ENCODE measurements around the gene MOV10L1.
"Not testable (repeated sequence)": the region's sequence is repeated elsewhere in the genome, so short reads cannot be mapped to it uniquely, and the experiment has no call there.

Gene MOV10L1

DNA sequence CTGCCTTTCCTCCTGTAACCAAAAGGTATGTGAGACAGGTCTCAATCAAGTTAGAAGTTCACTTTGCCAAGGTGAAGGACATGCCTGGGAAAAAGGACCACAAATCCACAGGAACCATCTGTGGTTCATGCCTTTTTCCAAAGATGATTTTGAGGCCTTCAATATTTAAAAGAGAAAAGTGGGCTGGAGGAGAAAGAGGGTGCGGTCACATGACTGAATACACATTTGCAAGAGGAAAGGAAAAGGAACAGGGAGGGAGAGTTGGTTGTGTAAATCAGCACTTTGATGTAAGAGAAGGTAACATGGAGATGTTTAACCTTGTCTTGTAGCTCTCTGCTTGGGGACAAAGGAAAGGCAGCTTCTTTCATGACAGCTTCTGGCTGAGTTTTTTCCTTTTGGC is 21.2 kb downstream of the MOV10L1 start:
- DNase-seq: no peak

DNA sequence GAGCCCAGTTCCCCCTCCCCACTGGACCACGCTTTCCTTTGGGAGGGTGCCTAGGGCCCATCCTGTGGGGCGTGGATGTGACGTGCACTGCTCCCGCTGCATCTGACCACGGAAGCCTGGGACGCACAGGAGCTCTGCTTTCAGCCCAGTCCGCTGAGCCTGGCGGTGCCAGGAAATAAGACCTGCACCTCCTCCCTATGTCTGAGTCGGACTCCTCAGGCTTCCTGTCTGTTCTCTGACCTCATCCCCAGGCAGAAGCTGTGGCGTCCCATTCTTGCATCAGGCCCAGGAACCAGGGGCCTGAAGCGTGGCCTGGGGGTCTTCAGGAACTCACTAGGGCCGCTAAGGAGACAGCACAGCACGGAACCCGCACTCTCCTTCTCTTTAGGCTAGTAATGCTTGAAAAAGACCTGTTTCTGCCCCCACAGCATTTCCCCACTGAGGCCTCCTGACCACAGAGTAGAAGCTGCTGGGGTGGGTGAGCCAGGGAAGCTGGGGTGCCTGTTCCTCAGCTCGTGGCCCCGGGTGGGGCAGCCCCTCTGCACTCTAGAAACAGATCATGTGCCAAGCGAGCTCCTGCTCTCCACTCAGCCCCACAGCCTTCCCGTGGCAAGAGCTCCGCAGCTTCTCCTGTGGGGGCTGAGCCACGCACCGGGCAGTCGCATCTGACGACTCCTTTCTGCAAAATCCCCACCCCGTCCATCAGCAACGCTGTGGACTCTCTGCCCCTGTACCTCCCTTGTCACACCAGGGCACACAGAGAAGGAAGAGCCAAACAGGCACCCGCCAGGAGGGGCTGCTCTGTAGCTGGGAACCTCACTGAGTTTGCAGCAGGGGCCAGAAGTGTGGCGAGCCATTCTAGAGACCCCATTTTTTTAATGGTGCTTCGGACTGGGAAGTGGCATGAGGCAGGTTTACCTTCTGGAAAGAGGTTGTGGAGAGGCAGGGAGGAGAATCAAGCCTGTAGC is 22.6 kb downstream of the MOV10L1 start:
- no peak for DNase-seq

GRCh38 chr22:50114221-50115021 is 24.6 kb downstream of the MOV10L1 start:
- no peak for DNase-seq

- DNase-seq: no peak
Observed at GRCh38 chr22:50115693-50116092, 25.9 kb downstream of the MOV10L1 start.

DNA sequence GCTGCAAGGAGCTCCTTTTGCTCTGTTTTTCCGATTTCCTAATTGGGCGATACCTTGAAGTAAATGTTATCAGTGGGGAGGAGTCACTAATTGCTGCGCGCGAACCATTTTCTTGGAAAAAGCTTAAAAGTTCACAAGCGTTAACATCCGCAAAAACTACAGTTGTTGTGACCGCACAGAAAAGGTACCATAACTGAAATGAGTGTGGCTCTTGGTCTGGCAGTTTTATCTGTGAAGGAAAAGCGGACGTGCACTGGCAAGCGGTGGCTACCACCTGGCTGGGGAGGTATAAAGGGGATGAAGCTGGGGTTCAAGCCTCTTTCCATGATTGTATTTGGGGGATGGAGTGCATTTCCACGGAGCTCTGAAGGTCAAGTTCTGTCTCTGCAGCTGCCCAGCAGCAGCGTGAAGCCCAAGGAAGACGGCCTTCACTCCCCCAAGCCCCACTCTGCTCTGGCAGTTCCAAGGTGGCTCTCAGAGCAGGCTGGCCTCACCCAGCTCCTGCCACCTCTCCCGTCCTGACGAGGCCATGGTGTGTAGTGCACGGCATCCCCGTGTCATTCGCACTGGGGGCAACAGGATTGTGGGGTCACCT is 27.5 kb downstream of the MOV10L1 start:
- DNase-seq: no peak

GRCh38 chr22:50118129-50118528 is 28.3 kb downstream of the MOV10L1 start:
- no peak for DNase-seq

DNA sequence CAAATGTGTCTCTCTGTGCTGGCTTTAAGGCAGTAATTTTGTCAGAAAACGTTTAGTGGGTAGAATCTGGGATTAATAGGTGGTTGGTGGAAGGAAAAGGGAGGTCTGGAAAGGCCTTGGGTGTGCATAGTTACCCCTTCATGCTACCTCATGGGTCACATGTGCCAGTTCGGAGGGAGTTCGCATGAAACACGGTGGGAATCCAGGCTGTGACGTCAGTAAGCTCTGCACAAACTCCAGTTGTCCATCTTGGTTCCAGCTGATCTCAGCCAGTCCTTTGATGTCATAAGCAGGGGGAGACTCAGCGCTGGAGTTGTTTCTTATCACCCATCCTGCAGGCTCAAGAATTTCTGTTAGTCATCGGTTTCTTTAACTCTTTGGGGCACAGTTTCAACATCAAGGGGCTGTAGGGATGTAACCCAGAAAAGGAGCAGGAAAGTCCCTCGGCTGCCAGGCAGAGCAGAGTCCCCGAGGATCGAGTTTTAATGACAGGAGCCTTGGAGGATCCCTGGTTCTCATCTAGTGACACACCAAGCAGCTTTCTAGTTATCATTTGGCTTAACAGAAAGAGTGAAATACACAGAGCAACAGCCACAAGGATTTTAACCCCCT is 28.9 kb downstream of the MOV10L1 start:
- DNase-seq: no peak

GRCh38 chr22:50119169-50119767 is 29.5 kb downstream of the MOV10L1 start:
- no peak for DNase-seq

DNA sequence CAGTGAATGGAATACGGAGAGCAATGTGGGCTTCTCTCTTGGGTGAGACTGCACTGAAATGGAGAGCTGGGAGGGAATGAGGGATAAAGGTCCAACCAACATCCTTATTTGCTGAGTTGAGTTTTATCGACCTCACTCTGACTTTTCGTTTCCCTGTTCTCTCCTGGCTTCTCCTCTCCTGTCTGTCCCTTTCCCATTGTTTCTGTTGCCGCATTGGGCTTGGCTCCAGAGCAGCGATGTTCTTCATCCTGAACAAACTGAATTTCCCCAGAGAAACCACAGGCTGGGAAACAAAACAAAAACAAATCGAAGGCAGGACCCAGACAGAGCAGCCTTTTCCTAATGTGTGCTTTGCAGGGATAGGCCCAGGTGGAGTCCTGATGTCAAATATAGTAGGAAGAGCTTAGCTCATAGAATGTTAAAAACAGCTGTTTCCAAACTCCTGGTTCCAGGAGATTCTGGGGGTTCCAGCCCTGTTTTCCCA is 30.0 kb downstream of the MOV10L1 start:
- DNase-seq: no peak

DNA sequence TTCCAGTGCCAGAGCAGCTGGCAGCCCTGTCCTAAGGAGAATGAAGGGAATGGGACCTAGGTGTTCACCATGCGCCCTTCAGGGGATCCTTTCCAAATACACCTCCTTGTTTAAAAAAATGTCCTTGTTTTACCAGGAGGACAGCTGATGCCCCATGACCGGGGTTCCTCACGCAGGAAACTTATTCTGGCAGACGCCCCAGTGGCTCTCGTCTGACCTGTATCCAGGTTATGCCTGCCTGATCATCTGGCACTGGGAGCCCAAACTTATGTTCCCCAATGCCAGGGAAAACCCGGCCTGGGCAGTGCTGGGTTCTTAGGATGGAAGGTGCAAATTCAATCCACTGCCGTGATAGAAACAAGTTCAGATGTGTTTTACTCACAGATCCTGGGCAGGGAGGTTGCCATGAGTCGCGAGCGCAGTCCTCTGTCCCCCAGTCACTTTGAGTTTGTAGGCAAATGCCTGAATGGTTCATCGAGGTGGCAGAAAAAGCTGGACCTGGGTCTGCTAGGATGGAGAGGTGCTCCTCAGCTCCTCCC is 31.5 kb downstream of the MOV10L1 start:
- no peak for DNase-seq

DNA sequence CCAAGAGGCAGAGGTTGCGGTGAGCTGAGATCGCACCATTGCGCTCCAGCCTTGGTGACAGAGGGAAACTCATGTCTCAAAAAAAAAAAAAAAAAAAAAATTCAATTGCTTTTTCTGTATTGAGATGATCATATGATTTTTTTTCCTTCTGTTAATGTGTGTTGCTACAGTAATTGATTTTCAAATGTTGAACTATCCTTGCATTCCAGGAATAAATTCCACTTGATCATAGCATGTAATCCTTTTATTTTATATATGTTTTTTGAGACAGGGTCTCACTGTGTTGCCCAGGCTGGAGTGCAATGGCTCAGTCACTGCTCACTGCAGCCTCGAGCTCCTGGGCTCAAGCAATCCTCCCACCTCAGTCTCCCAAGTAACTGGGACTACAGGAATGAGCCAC is 33.3 kb downstream of the MOV10L1 start:
- no peak for DNase-seq

GRCh38 chr22:50125029-50125428 is 35.2 kb downstream of the MOV10L1 start:
- DNase-seq: no peak

DNA sequence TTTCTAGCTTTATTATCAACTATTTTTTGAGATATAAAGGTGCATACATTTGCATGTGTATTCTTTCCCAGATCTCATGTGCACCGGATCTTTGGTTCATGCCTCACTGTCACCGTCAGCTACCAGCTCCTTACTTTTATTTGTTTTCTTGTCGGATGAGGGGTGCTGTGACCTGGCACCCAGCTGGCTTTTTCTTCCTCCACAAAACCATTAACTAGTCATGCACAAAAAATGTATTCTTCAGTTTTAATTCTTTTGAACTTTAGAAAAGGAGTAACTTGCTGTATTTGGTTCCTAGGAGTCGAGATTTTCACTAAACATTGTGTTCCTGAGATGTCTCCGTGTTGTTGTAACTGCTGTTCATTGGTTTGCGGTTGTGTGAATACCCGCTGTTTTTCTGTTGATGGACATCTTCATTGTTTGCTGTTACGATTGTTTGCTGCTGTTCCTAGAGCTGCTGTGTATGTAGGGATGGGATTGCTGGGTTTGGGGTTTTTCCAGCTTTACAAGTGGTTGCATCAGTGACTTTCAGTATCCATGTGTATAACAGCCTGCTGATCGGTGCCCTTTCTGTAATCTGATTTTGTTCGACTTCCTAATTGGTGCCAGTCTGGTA is 39.4 kb downstream of the MOV10L1 start:
- no peak for DNase-seq

- no peak for DNase-seq
Observed at GRCh38 chr22:50131894-50132293, 42.1 kb downstream of the MOV10L1 start.

DNA sequence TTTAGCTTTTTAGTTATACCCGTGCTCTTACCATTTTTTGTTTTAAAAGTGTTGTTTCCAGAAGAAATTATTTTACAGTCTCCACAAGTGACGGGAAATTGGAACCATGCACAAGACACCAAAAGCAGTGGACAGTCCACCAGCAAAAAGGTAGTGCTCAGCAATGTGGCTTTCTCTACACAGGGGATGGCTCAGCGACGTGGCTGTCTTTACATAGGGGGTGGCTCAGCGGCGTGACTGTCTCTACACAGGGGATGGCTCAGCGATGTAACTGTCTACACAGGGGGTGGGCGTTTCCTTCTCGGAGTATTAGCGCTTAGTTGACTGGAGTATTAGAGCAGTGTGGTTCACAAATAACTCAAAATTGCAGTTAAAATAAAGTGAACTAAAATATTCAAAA is 44.7 kb downstream of the MOV10L1 start:
- DNase-seq: no peak

DNA sequence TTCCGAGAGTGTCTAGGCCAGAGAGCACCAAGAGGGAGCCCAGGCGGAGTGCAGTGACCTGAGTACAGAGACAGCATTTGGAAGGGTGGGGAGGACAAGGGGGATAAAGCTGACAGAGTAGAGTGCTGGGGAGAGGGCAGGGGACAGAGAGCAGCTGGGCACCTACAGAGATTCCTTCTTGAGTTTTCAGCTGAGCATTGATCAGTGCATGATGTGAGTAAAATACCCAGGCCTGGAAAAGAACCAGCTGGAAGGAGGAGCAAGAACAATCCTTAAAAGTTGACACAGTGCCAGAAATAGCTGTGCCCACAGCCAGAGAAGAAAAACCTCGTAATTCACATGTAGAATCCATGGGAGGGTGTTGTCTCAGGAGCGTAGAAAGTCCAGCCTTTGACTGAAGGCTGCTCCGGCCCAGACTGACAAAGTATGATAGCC is 46.8 kb downstream of the MOV10L1 start:
- no peak for DNase-seq

DNA sequence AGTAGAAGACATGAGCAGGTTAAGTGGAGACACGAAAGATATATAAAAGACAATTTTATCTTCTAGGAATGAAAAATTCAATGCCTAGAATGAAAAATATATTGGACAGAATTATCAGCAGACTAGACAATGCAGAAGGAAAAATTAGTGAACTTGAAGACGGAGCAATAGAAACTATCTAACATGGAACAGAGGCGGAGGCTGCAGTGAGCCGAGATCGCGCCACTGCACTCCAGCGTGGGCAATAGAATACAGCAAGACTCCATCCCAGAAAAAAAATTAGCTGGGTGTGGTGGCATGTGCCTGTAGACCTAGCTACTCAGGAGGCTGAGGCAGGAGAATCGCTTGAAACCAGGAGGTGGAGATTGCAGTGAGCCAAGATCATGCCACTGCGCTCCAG is 47.5 kb downstream of the MOV10L1 start:
- not testable (repeated sequence) for DNase-seq

DNA sequence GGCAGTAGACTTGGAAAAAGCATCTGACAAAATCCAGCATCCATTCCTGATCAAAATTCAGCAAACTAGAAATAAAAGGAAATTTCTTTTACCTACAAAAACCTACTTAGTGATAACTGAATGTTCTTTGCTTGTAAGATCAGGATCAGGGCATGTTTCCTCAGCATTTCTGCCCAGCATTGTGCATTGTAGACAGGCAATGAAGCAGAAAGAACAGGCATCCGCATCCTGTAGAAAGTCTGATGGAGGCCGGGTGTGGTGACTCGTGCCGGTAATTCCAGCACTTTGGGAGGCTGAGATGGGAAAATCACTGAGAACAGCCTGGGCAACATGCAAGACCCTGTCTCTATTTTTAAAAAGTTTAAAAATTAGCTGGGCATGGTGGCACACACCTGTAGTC is 48.2 kb downstream of the MOV10L1 start:
- DNase-seq: no peak

DNA sequence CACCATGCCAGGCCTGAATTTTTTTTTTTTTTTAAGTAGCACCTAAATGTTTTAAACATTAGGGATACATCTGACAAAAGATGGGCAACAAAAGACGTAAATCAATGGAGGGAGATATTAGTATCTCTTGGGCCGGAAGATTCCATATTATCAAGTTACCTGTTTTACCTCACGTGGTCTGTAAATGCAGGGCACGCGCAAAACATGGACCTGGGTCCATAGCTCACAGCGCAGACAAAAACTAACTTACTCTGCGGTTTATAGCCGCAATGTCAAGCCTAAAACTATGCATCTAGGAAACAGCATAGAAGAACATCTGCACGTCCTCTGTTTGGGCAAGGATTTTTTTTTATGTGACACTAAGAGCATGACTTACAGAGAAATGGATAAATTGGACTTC is 49.2 kb downstream of the MOV10L1 start:
- no peak for DNase-seq

GRCh38 chr22:50139843-50140415 is 50.1 kb downstream of the MOV10L1 start:
- DNase-seq: no peak

- DNase-seq: no peak
Observed at GRCh38 chr22:50140615-50141014, 50.8 kb downstream of the MOV10L1 start.
